Amniotic epithelial cell (primary cell): ENCODE results near the gene EXTL1.
"Not testable (repeated sequence)": the region's sequence is repeated elsewhere in the genome, so short reads cannot be mapped to it uniquely, and the experiment has no call there.

Experiments used
- DNase-seq: peaks from one replicate; pipeline ENCODE4 v3.0.0-alpha.2; 2010; ENCODE audit warnings: low read depth

EXTL1 gene, protein sequence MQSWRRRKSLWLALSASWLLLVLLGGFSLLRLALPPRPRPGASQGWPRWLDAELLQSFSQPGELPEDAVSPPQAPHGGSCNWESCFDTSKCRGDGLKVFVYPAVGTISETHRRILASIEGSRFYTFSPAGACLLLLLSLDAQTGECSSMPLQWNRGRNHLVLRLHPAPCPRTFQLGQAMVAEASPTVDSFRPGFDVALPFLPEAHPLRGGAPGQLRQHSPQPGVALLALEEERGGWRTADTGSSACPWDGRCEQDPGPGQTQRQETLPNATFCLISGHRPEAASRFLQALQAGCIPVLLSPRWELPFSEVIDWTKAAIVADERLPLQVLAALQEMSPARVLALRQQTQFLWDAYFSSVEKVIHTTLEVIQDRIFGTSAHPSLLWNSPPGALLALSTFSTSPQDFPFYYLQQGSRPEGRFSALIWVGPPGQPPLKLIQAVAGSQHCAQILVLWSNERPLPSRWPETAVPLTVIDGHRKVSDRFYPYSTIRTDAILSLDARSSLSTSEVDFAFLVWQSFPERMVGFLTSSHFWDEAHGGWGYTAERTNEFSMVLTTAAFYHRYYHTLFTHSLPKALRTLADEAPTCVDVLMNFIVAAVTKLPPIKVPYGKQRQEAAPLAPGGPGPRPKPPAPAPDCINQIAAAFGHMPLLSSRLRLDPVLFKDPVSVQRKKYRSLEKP

DNA sequence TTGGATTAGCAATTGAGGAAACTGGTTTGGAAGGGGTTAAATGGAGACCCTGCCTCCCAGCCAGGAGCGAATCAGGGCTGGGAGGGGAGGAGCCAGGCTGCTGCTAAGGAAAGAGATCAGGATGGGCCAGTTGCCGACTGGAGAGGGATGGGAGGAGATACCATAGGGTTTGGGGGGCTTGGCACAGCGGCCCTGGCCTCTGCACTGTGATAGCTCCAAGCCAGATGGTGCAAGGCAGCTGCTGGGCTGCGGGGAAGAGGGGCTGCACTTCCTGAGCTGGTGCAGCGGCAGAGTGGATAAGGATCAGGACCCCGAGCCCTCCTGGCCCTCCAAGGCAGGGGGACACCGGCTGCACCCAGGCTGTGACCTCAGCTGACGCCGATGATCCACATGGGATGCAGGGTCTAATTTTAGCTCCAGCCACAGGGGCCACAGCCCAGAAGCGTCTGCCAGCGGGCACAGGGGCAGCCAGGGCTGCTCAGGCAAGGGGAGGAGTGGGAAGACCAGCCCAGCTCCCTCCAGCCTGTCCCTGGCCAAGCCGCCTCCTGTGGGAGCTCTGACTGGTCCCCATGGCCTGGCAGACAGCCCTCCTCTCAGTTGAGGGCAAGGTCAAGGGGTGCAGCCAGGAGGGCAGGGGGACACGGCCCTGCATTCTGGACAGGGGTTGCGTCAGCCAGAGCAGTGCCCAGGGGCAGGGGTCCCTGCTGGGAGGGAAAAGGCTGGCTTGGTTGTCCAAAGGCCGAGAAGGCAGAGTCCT is at the start of gene EXTL1:
Gene EXTL1 (plus strand): TSS at position 129 of the 757 bp plus-strand sequence. CDS start 872 bp downstream, outside the sequence.
- peak; percentile 46 for DNase-seq

DNA sequence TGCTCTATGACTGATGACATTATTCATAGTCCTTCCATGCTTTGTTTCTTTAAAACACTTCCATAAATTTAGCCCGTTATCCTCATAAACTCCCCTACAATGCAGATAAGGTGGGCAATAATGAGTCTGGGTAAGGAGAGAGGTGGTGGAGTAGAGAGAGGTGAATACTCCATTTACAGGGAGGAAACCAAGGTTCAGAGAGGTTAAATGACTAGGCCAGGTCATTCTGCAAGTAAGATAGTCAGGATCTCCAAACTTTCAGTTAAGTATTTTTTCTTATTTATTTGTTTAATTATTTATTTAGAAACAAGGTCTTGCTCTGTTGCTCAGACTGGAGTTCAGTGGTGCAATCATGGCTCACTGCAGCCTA is 49.8 kb upstream of the EXTL1 start:
- DNase-seq: no peak

DNA sequence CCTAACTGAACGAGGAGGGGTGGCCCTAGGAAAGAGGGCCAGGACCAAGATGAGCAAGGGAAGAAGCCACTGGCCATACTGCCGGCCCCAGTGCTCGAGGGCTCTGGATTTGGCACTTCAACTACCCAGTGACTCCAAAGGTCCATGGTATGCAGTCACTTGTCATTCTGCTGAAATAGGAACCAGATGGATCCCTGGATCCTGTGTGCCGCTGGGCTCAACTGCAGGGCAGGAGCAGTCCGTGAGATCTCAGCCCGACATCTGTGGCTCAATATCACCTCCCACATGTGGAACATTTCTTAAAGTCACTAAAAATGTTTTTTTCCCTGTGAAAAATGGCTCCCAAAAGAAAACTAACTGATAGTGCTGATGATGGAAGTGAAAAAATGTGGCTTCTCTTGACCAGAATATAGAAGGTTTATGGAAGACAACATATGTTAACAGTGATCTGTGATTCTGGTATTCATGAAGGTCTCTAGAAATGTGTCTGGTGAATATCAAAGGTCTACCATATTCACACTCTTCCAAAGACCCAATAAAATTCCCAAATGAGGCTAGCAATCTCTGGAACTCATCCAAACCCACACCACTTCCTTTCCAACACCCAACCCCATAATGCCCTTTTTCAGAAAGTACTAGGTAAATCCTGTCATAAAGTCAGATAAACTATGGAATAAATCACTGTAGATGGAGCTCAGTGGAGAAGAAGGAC is 47.8 kb upstream of the EXTL1 start:
- DNase-seq: peak; percentile 69

DNA sequence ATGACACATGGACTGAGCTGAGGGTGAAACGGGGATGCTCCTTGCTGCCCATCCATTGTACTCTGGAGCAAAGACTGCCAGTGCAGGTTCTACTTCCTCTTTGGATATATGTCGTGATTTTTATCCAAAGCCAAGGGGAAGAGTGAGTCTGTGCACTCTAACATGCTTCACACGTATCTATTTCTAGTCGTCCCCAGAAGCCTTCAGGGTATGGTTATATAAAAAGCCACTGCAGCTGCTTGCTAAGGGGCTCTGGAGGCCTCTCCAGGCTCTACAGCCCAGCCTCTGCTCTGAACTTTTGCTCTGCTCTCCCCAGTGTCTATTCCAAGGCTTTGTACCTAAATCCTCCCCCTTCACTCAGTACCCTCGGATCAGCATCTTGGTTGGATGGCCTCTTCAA is 43.8 kb upstream of the EXTL1 start:
- no peak for DNase-seq

DNA sequence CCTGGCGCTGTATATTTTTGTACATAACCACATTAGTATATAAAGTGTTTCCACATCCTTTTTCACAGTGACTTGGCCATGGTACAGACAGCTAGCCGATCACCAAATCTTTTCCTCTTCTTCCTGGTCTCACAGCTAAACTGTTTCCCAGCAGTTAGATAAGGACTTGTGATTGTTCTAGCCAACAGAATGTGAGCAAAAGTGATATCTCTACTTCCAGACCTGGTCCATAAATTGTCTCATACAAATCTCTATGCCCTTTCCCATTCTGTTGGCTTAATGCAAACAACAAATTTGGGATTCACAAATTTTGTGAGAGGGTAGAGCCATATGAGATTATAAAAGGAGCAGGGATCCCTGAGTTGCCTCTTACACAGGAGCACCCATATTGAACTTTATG is 43.2 kb upstream of the EXTL1 start:
- DNase-seq: no peak

DNA sequence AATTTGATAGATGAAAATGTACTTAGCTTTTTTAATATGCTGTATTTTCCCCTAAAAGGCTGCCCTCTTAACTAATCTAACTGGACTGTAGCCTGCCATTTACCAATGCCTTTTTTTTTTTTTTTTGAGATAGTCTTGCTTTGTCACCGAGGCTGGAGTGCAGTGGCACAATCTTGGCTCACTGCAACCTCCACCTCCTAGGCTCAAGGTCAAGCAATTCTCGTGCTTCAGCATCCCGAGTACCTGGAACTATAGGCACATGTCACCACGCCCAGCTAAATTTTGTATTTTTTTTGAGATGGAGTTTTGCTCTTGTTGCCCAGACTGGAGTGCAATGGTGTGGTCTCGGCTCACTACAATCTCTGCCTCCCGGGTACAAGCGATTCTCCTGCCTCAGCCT is 42.4 kb upstream of the EXTL1 start:
- DNase-seq: no peak

DNA sequence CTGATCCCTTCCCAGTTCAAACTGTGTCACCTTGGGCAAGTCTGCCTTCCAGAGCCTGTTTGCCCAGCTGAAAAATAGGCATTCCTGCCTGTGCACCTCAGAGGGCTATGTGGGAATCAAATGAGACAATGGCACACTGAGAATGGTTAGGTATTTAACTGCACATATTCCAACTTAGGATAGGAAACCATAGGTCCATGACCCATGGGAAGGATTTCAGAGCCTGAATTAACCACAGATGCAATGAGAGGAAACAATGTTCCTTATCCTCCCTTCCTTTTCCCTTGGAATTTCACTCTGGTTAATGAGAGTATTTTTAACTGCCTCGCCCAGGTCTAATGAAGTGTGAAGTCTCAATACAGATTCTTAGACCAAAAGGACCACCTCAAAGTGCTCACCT is 36.4 kb upstream of the EXTL1 start:
- DNase-seq: no peak

DNA sequence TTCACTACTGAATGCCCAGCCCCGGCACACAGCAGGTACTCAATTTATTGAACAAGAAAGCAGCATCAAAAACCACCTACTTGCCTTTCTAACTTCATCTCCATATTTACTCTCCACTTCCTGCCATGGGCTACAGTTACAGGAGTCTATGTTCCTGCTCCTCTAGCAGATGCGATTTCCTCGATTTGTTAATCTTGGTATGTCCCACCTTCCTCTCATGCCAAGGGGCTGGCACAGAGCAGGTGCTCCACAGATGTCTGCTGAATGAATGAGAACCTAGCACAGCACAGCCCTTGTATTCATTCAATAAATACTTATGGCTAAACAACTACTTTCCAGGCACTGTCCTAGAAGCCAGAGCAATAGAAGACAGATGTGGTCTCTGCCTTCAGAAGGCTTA is 35.9 kb upstream of the EXTL1 start:
- no peak for DNase-seq

DNA sequence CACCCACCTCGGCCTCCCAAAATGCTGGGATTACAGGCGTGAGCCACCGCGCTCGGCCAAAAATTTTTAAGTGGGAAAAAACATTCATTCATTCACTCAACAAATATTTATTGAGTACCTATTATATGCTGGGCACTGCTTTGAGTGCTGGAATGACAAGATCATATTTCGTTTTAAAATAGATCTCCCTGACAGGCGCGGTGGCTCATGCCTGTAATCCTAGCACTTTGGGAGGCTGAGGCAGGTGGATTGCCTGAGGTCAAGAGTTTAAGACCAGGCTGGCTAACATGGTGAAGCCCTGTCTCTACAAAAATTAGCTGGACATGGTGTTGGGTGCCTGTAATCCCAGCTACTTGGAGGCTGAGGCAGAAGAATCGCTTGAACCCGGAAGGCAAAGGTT is 34.8 kb upstream of the EXTL1 start:
- DNase-seq: not testable (repeated sequence)

DNA sequence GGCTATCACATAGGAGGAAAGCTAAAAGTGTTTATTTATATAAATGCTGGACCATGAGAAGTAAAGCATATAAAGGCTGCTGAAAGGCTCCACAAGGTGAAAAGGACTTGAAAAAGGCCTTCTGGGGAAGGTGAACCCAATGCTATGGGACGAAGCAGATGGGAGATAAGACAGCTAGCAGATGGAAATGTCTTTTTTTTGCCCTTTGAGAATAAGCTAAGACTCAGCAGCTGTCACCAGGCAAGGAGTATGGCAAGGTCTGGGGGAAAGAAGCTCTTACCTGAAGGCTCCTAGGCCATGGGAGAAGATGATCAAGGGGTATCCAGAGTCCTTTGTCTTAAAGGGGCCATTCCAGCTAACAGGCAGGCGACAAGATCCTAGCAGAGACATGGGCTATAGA is 33.6 kb upstream of the EXTL1 start:
- DNase-seq: no peak

DNA sequence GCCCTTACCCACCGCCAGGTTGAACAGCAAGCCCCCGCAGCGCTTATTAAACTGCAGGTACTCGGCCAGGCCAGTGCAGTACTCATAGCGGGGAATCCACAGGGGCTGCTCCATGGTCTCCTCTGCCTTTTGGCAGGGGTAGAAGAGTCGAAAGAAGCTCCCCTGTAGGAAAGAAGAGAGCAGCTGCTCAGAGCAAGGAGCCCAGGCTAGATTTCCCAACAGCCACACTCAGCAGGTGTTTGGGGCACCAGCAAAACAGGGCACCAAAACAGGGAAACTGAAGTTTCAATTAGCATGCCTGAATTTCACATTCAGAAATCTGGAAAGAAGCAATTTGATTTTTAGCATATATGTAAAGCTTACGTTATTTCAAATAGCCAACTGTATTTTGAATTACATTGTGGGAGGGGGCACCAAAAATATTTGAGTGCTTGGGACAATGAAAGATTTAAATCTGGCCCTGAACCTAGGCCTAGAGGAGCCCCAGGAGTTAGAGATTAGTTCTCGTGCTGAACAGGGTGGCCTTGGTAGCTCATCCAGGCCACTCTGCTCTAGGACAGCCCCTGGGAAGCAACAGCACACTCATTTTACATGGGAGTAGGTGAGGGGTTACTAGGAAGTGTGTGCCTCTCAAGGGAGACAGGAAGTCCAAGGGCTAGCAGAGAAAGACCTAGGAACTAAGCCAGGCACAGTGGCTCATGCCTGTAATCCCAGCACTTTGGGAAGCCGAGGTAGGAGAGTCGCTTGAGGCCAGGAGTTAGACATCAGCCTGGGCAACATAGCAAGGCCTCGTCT is 31.9 kb upstream of the EXTL1 start:
- DNase-seq: no peak

DNA sequence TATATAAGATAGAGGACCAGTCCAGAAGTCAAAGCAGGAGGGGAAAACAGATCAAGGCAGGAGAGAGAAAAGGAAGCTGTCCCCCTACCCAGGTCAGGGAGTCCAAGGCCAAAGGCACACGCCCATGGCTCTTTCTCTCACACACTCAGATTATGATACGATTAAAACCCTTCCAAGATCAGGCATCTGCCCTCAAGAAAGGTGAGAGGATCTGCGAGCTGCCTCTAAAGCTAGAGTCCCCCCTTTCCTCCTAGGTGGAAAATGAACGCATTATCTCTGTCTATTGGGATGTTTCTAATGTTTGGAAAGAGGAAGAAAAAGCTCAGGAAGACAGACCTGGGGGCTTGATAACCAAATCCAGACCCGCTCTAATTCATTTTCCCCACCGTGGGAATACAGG is 31.3 kb upstream of the EXTL1 start:
- DNase-seq: no peak

DNA sequence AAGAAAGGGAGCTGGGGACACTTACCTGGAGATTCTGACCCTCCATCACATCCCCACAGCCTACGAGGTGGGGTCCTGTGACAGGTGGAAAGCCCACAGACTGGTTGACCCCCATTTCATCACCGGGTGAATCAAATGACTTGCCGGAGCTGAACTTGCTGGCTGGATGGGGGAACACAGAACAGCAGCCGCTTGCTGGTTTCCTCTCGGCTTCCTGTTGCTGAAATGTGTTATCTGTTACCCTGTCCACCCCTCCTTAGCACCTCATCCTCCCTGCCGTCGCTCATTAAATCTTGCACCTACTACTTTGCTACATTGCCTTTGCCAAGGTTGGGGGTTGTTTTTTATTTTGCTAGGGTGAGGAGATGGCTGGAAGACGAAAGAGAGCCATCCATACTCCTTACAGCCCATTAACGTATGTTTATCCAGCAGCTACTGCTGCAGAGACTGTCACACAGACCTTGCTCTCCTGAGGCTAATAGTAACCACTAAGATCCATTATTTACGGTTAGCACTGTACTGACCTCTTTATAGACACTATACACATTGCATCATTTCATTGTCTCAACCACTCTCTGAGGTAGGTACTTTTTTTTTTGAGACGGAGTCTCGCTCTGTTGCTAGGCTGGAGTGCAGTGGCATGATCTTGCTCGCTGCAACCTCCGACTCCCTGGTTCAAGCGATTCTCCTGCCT is 30.7 kb upstream of the EXTL1 start:
- no peak for DNase-seq

DNA sequence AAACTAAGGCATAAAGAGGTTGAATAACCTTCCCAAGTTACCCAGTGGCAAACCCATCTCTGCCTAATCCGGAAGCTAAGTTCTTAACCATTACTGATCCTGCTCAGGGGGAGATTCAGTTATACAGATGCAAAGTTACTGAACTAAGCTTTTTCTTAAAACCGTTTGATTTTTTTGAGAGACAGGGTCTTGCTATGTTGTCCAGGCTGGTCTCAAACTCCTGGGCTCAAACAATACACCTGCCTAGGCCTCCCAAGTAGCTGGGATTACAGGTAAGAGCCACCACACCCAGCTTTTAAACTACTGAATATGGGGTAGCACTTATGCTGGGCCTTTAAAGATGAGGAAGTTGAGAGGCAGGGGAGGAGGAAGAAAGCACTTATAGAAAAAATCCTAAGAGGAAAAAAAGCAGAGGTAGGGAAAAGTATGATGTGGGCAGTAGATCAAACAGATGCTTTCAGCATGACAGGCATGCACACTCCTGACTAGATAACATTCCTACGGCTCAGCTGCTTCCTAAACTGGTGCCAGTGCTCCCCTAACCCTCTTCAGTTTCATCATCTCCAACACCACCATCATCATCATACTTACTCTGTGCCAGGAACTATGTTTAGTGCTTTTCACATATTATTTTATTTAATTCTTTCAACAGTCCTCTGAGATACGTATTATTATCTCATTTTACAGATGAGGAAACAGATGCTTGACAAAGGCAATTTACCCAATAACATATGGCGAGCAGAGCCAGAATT is 29.5 kb upstream of the EXTL1 start:
- peak; percentile 86 for DNase-seq

DNA sequence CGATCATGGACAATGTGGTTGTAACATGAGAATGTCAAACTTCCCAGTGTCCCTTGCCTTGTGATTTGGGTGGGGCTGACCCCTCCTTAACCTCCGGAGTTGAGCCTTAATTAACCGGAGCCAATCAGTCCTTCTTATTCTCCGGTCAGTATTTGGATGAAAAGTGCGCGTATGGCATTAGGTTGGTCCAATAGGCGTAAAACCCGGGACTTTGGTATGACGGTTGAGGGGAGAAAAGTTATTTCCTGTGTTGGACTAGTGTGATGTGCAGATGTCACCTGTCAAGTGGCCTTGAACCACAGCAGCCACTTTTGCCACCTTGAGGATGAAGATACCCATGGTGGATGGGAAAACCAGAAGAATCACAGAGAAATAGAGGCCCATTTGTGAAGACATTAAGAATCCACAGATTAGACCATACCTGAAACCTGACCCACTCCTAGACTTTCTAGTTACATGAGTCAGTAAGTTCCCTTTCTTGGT is 28.8 kb upstream of the EXTL1 start:
- no peak for DNase-seq

DNA sequence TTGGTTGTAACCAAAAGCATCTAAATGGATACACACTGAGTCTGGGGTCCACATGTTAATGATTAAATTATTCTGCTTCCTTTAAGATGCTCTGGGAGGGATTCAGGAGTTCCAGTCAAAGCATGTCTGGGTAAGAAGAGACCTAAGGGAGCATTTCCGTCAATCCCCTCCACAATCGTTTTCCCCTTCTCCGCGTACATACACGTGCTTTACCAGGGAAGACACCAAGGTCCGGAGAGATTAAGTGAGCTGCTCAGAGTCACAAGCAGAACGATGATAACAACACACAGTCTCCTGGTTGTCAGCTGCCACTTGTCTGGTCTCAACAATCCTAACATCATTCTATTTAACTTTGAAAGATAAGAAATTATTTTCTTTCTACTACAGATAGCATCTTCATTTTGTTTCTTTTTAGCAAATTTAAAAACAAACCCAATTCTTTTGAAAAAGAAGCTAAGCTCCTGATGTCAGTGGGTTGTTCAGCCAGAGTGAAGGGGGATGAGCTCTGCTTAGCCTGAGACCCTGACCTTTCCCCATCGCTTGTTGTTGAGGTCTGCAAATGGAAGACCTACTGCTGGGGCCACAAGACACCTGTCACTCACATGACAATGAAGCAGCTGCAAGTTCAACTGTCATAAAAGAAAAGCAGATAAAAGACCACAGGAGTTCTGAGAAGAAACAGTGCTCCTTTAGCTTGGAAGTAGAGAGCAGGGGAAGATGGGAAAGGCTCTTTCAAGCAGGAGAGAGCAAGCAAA is 28.2 kb upstream of the EXTL1 start:
- no peak for DNase-seq

DNA sequence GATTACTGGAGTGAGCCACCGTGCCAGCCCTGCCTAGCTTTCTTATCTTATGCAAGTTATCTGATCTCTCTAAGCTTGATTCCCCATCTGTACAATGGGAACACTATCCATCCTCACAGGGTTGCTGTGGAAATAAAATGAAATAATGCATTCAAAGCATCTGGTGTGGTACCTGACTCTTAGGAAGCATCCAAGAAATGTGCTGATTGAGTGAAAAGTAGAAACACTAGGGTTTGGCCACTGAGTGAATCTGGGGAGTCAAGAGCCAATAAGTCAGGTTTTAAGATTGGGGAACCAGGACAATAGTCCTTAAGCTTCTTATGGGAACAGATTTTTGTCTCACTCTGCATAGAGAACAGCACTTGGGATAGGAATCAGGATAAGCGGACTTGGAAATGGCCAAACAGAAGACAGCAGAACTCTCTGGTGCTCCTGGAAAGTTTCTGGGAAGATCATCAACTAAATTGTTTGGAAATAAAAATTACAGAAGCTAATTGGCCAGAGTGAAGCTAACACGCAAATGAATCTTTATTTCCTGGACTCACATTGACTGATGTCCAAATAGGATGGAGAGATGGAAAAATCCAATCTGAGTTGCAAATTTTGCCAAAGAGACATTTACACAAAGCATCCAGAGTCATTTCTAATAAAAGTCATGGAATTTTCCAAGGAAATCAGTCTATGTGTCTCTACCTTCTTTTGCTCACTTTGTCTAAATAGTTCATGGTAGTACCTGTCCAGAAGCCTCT is 27.0 kb upstream of the EXTL1 start:
- DNase-seq: no peak
